ENCODE data around the gene MYNN.

The MYNN gene

DNA sequence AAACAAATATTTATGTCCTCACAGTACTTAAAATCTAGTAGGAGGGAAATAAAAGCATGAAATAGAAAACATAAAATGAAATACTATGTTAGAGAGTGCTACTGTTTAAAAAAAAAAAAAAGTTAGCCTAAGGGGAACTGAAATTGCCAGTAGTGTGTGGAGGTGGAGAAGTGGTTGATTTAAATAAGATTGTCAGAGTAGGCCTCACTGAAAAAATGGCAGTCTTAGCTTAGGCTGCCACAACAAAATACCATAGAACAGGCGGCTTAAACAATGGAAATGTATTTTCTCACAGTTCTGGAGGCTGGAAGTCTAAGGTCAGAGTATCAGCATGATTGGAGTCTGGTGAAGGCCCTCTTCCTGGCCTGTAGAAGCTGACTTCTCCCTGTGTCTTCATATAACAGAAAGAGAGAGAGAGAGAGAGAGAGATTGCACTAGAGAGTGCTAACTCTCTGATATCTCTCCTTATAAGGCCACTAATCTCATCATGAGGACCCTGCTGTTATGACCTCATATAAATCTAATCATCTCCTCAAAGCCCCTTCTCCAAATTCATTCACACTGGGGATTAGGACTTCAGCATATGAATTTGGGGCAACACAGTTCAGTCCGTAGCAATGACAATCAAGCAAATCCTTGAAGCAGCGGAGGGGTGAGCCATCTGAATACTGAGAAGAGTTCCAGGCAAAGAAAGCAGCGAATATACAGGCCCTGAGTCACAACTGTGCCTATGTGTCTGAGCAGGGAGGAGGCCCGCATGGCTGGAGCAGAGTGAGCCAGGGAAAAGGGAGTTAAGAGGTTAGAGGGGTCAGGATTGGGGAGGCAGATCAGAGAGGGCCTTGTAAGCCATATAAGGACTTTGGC lies 63.1 kb downstream of the MYNN start:
- DNase-seq, result no peak

- DNase-seq, result no peak
These were observed 63.7 kb downstream of the MYNN start for GRCh38 chr3:169836942-169837275.

DNA sequence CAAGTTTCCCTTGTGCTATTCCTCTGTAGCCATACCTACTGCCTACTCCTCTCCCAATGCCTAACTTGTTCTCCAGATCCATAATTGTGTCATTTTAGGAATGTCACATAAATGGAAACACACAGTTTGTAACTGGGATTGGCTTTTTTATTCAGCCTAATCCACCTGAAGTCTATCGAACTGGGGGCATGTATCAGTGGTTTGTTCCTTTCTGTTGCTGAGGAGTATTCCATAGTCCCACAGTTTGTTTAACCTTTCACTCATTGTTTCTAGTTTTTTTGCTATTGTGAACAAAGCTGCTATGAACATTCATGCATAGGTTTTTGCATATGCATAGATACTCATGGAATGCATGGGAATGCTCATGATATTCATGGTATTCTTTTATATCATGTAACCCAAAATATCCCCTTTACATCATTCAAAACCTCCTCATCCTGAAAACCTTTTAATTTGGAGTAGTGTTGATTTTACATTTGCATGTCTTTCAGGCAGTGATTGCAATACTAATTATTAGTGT lies 65.4 kb downstream of the MYNN start:
- no peak for DNase-seq

Measured in NCI-H446 treated with DMSO at 0.1 percent for 48 hours (cell line).